ENCODE results near the gene GCK. TPM values are rescaled to one million over a fixed set of nuclear protein-coding genes. Genes with fewer than 3 reads are reported as not detected.

The GCK gene
- total and polyA plus RNA-seq, 2 of the 13 experiments (the other 11 are each of a cell fraction or from before 2014, with no cell fraction given): not detected

DNA sequence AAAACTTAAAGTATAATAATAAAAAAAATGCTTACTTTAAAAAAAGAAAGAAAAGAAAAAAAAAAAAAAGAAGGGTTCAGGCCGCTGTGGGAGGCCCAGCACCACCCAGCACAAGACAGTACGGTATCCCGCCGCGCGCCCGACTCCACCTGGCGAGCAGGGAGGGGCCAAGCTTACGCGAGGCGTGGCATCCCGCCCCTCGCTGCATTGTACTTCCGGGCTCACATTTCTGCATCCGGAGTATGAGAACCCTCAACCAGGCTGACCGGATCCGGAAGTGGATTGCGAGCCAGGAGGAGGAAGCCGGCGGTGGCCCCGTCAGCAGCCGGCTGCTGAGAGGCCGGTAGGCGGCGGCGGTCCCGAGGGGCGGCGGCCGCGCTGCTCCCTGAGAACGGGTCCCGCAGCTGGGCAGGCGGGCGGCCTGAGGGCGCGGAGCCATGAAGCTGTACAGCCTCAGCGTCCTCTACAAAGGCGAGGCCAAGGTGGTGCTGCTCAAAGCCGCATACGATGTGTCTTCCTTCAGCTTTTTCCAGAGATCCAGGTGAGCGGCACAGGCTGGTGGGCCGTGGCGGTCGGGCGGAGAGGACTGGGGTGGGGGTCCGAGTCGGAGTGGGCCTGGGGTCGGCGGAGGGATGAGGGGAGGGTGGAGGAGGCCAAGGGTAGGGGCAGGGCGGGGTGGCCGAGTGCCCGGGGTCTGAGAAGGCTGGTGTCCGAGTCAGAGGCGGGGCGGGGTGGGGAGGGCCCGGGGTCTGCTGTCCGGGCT, 11.6 kb upstream of the GCK start, which contains the start of gene YKT6 (continued):
- TF ChIP-seq NR1H2 (CRISPR knock-in tag; IDR thresholded peaks at IDR 0.05; ENCODE audit: borderline replicate concordance, low read depth): no peak
- TF ChIP-seq ZNF468 (CRISPR knock-in tag; IDR thresholded peaks at IDR 0.05): no peak
- 0 out of 2 replicates have a peak, but pooled peaks have one; percentile 55 for TF ChIP-seq SALL2 (CRISPR knock-in tag; IDR thresholded peaks at IDR 0.05)
- peak; percentile 96 for TF ChIP-seq PHF20 (CRISPR knock-in tag; IDR thresholded peaks at IDR 0.05)
- TF ChIP-seq, protein P1, sequence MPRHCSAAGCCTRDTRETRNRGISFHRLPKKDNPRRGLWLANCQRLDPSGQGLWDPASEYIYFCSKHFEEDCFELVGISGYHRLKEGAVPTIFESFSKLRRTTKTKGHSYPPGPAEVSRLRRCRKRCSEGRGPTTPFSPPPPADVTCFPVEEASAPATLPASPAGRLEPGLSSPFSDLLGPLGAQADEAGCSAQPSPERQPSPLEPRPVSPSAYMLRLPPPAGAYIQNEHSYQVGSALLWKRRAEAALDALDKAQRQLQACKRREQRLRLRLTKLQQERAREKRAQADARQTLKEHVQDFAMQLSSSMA (CRISPR knock-in tag; IDR thresholded peaks at IDR 0.05): 0 out of 2 replicates have a peak, but pooled peaks have one; percentile 67
- TF ChIP-seq, protein P2, sequence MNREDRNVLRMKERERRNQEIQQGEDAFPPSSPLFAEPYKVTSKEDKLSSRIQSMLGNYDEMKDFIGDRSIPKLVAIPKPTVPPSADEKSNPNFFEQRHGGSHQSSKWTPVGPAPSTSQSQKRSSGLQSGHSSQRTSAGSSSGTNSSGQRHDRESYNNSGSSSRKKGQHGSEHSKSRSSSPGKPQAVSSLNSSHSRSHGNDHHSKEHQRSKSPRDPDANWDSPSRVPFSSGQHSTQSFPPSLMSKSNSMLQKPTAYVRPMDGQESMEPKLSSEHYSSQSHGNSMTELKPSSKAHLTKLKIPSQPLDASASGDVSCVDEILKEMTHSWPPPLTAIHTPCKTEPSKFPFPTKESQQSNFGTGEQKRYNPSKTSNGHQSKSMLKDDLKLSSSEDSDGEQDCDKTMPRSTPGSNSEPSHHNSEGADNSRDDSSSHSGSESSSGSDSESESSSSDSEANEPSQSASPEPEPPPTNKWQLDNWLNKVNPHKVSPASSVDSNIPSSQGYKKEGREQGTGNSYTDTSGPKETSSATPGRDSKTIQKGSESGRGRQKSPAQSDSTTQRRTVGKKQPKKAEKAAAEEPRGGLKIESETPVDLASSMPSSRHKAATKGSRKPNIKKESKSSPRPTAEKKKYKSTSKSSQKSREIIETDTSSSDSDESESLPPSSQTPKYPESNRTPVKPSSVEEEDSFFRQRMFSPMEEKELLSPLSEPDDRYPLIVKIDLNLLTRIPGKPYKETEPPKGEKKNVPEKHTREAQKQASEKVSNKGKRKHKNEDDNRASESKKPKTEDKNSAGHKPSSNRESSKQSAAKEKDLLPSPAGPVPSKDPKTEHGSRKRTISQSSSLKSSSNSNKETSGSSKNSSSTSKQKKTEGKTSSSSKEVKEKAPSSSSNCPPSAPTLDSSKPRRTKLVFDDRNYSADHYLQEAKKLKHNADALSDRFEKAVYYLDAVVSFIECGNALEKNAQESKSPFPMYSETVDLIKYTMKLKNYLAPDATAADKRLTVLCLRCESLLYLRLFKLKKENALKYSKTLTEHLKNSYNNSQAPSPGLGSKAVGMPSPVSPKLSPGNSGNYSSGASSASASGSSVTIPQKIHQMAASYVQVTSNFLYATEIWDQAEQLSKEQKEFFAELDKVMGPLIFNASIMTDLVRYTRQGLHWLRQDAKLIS (CRISPR knock-in tag; IDR thresholded peaks at IDR 0.05): no peak
- no peak for TF ChIP-seq SMARCE1 (IDR thresholded peaks at IDR 0.05; ENCODE audit: borderline replicate concordance)
- TF ChIP-seq SIX4 (CRISPR knock-in tag; IDR thresholded peaks at IDR 0.05): peak; percentile 89
- TF ChIP-seq ZBTB43 (CRISPR knock-in tag; conservative IDR thresholded peaks at IDR 0.05): no peak
- TF ChIP-seq ZNF136 (CRISPR knock-in tag; IDR thresholded peaks at IDR 0.05; ENCODE audit: low read depth): no peak
- TF ChIP-seq BRD4 (CRISPR knock-in tag; IDR thresholded peaks at IDR 0.05): 0 out of 2 replicates have a peak, but pooled peaks have one; percentile 42
- TF ChIP-seq SRSF4 (IDR thresholded peaks at IDR 0.05; ENCODE audit: low read depth, low read length, poor library complexity, severe bottlenecking): no peak
- no peak for TF ChIP-seq ATF1 (CRISPR knock-in tag; IDR thresholded peaks at IDR 0.05)
- no peak for TF ChIP-seq MTA3 (CRISPR knock-in tag; IDR thresholded peaks at IDR 0.05)
- TF ChIP-seq NFE2L2 (IDR thresholded peaks at IDR 0.05; ENCODE audit: low read length): no peak
- TF ChIP-seq FOXA1 (IDR thresholded peaks at IDR 0.05): no peak
- TF ChIP-seq FOXA1 (CRISPR knock-in tag; IDR thresholded peaks at IDR 0.05): no peak
- no peak for TF ChIP-seq CEBPZ (IDR thresholded peaks at IDR 0.05; ENCODE audit: low read length)
- peak; percentile 76 for TF ChIP-seq TFDP2 (CRISPR knock-in tag; IDR thresholded peaks at IDR 0.05)
- no peak for TF ChIP-seq ZFAT (CRISPR knock-in tag; conservative IDR thresholded peaks at IDR 0.05)

Measured in HepG2 (cell line).